BJ (cell line): Measurements from ENCODE around the gene TBC1D2. TPM values are rescaled to one million over a fixed set of nuclear protein-coding genes. Genes with fewer than 3 reads are reported as not detected.

Experiments
- CTCF ChIA-PET: fragments of 350-600 bp; formaldehyde crosslinking; extraction: SDS; loops from one replicate; lab custom pipeline; 2021; ENCODE audit warnings: antibody characterized with exemption, inconsistent platforms; lab: Yijun Ruan, JAX
- POLR2A ChIA-PET: fragments of 300-600 bp; sonication (Branson Sonifier 250); formaldehyde crosslinking; extraction: SDS; loops from one replicate; lab custom pipeline; 2021; ENCODE audit warnings: antibody characterized with exemption; lab: Charles Lee
- DNase-seq: peaks from one replicate; pipeline ENCODE4 v3.0.0-alpha.2; 2011; ENCODE audit warnings: low read depth
- H3K27me3 ChIP-seq: 2 replicates; pipeline ENCODE4 v1.6.0; 2011; ENCODE audit warnings: low read length; ENCODE audit not compliant: control insufficient read depth, insufficient read depth
- H3K36me3 ChIP-seq: 2 replicates; pipeline ENCODE4 v1.5.1; 2011; ENCODE audit warnings: low read length; ENCODE audit not compliant: control insufficient read depth, insufficient read depth
- H3K4me3 ChIP-seq: 2 replicates; pipeline ENCODE4 v1.5.1; 2011; ENCODE audit warnings: low read depth, mild to moderate bottlenecking, control low read depth, low read length
- CTCF ChIP-seq: IDR thresholded peaks from 2 replicates; pipeline ENCODE4 v1.5.1; 2011; ENCODE audit warnings: low read depth, mild to moderate bottlenecking, control low read depth, inconsistent platforms, low read length, moderate library complexity; ENCODE audit not compliant: insufficient read depth
- polyA minus RNA-seq: library from RNA; depleted of rRNA, polyadenylated mRNA; stranded (reverse); fragments of >200 nt; gene quantifications from 2 replicates; pipeline ENCODE4 v1.2.3, GENCODE V29; 2011; rRNA and poly(A)+ RNA removed
- polyA plus RNA-seq: library from polyadenylated mRNA; depleted of rRNA; stranded (reverse); fragments of >200 nt; gene quantifications from 2 replicates; pipeline ENCODE4 v1.2.3, GENCODE V29; 2011; rRNA removed

Gene TBC1D2
- polyA plus RNA-seq, result 38.8 and 70.3 TPM in 2 replicates
- polyA minus RNA-seq, result 39.0 and 56.7 TPM in 2 replicates

- H3K36me3 ChIP-seq, result 0 out of 2 replicates have a peak, but pooled peaks cover 1% of the 10 kb centered on the region
- H3K27me3 ChIP-seq, result no peaks in the 10 kb centered on the region
- peak; percentile 70 for DNase-seq
- peak; percentile 40 for TF ChIP-seq CTCF
- ChIA-PET POLR2A (interaction anchor here (0.6 to 1.1 kb wide), 2 partner anchors 32 to 464 kb away, joined by 4 read pairs; no protein-coding TSS in a partner anchor), CTCF (interaction anchor here (0.6 to 5.9 kb wide), 21 partner anchors 9 to 545 kb away, joined by 3 to 75 read pairs (median 4); partner anchors contain the start of genes ANP32B and TRMO)
- peak within 1 kb of the TSS; percentile 80 for H3K4me3 ChIP-seq
Observed at GRCh38 chr9:98255578-98256296, at the start of gene TBC1D2. Gene TBC1D2 (minus strand): TSS chr9:98255649. CDS start chr9:98255541, 108 bp downstream.

- Histone ChIP-seq H3K27me3 (no peaks in the 10 kb centered on the region; the same call in 1 of the 2 replicates), H3K4me3 (no peak overlapping the region), H3K36me3 (no peaks in the 10 kb centered on the region)
- ChIA-PET POLR2A (no interaction called here), CTCF (interaction anchor here (1.2 to 4.8 kb wide), 2 partner anchors 10 to 471 kb away, joined by 4 to 35 read pairs; no protein-coding TSS in a partner anchor)
- no peak for DNase-seq
- TF ChIP-seq CTCF, result no peak
Observed at GRCh38 chr9:98304381-98304780, 48.9 kb upstream of the TBC1D2 start.

GRCh38 chr9:98303633-98304125, 48.2 kb upstream of the TBC1D2 start:
- H3K36me3 ChIP-seq, result no peaks in the 10 kb centered on the region
- DNase-seq, result no peak
- no peak for TF ChIP-seq CTCF
- H3K27me3 ChIP-seq, result no peaks in the 10 kb centered on the region; the same call in 1 of the 2 replicates
- ChIA-PET CTCF (interaction anchor here (1.2 to 4.8 kb wide), 2 partner anchors 11 to 471 kb away, joined by 4 to 35 read pairs; no protein-coding TSS in a partner anchor), POLR2A (interaction anchor here (0.6 kb wide), 1 partner anchor 106 kb away, joined by 3 read pairs; no protein-coding TSS in a partner anchor)
- no peak overlapping the region for H3K4me3 ChIP-seq

GRCh38 chr9:98302938-98303632, 47.6 kb upstream of the TBC1D2 start:
- no peak for TF ChIP-seq CTCF
- CTCF ChIA-PET, result interaction anchor here (4.8 kb wide), 1 partner anchor 12 kb away, joined by 35 read pairs; no protein-coding TSS in a partner anchor
- no peak for DNase-seq
- Histone ChIP-seq H3K36me3 (no peaks in the 10 kb centered on the region), H3K4me3 (no peak overlapping the region), H3K27me3 (no peaks in the 10 kb centered on the region; the same call in 1 of the 2 replicates)
- POLR2A ChIA-PET, result interaction anchor here (0.6 kb wide), 1 partner anchor 107 kb away, joined by 3 read pairs; no protein-coding TSS in a partner anchor

- no peaks in the 10 kb centered on the region for H3K36me3 ChIP-seq
- DNase-seq, result no peak
- H3K27me3 ChIP-seq, result no peaks in the 10 kb centered on the region; the same call in 1 of the 2 replicates
- CTCF ChIA-PET, result interaction anchor here (4.8 kb wide), 1 partner anchor 13 kb away, joined by 35 read pairs; no protein-coding TSS in a partner anchor
- POLR2A ChIA-PET, result no interaction called here
- no peak for TF ChIP-seq CTCF
- no peak overlapping the region for H3K4me3 ChIP-seq
Observed at GRCh38 chr9:98302150-98302549, 46.7 kb upstream of the TBC1D2 start.
